Right lobe of liver (tissue), 4 donors: Measurements from ENCODE around the gene CDH13.

ENCODE experiments used
- POLR2A ChIP-seq: fragments of 450-650 bp; IDR thresholded peaks from one replicate; pipeline ENCODE4 v1.6.1; 2017; ENCODE audit warnings: antibody characterized with exemption, mild to moderate bottlenecking
- TF ChIP-seq, protein P1 (sequence below), 4 donors: fragments of 200-600 bp in 3 of 4; fragments of 450-650 bp in 1 of 4; IDR thresholded peaks; one replicate each; pipeline versions ENCODE4 v1.5.1 to v1.8.0; 2016 to 2022; ENCODE audit warnings: antibody characterized with exemption in 4 of 4, mild to moderate bottlenecking in 2 of 4
- donor health status: DM: no; HTN: no; CAD: no.
- donor health status: DM: no; HTN: no; CAD: no.
- donor health status: DM: no; HTN: yes; CAD: no.

DNA sequence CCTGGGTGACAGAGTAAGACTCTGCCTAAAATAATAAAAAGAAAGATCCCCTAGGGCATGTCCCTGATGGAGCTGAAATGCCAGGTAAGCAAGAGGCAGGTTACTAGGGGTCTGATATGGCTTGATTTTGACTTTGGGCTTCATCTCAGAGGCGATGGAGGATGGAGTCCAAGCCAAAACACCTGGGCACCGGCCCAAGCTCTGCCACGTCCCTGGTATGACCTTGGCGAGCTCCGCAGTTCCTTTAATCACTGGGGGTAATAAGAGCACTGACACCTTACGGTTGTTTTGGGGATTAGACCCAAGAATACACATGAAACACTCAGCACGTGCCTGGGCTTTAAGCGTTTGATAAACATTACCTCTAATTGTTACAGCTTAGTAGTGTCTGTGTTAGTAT, 830.2 kb downstream of the CDH13 start:
- TF ChIP-seq, protein P1, sequence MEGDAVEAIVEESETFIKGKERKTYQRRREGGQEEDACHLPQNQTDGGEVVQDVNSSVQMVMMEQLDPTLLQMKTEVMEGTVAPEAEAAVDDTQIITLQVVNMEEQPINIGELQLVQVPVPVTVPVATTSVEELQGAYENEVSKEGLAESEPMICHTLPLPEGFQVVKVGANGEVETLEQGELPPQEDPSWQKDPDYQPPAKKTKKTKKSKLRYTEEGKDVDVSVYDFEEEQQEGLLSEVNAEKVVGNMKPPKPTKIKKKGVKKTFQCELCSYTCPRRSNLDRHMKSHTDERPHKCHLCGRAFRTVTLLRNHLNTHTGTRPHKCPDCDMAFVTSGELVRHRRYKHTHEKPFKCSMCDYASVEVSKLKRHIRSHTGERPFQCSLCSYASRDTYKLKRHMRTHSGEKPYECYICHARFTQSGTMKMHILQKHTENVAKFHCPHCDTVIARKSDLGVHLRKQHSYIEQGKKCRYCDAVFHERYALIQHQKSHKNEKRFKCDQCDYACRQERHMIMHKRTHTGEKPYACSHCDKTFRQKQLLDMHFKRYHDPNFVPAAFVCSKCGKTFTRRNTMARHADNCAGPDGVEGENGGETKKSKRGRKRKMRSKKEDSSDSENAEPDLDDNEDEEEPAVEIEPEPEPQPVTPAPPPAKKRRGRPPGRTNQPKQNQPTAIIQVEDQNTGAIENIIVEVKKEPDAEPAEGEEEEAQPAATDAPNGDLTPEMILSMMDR (IDR thresholded peaks at IDR 0.05), result no peak
- TF ChIP-seq POLR2A, result no peak
